ENCODE results near the gene TRIM44.

Gene TRIM44

DNA sequence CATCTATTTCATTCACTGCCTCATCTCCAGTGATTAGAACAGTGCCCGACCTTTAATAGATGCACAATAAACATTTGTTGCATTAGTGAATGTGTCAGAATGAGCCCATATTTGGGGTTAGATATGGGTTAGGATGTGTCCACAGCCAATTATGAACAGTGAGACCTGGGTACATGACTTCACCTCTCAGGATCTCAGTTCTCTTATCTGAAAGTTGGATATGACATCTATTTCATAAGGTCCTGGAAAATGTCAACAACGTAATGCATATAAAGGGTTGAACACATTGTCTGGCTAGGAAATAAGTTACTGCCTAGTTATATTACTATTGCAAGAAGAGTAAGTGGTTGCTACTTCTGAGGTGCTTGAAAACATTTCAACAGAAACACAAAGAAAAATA lies 201.6 kb downstream of the TRIM44 start:
- DNase-seq, result no peak

DNA sequence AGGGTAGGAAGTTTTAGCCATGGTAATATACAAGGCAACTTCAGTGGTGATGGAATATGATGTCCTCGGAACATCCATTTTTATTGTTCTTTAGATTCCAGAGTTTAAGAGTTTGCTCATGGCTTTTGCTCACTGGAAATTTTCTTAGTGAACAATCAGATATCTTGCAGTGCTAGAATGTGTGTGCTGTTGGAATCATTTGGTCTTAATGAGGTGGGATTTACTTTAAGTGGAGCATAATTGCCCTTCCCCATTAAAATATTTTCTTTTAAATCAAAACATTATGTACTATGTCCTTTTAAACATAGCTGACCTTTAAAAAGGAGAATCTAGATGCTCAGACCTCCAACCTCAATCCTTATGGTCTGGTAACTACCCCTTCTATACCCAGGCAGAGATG lies 204.0 kb downstream of the TRIM44 start:
- DNase-seq, result no peak

All from 8988T (cell line).